ENCODE results near the gene SENP1. TPM values are rescaled to one million over a fixed set of nuclear protein-coding genes. Genes with fewer than 3 reads are reported as not detected.
A peak's percentile ranks its signal among the peaks of the same experiment; 100 is the strongest.

Gene SENP1
- total and polyA plus RNA-seq, 2 of the 13 experiments (the other 11 are each of a cell fraction or from before 2014, with no cell fraction given): 14.0 to 20.2 TPM

DNA sequence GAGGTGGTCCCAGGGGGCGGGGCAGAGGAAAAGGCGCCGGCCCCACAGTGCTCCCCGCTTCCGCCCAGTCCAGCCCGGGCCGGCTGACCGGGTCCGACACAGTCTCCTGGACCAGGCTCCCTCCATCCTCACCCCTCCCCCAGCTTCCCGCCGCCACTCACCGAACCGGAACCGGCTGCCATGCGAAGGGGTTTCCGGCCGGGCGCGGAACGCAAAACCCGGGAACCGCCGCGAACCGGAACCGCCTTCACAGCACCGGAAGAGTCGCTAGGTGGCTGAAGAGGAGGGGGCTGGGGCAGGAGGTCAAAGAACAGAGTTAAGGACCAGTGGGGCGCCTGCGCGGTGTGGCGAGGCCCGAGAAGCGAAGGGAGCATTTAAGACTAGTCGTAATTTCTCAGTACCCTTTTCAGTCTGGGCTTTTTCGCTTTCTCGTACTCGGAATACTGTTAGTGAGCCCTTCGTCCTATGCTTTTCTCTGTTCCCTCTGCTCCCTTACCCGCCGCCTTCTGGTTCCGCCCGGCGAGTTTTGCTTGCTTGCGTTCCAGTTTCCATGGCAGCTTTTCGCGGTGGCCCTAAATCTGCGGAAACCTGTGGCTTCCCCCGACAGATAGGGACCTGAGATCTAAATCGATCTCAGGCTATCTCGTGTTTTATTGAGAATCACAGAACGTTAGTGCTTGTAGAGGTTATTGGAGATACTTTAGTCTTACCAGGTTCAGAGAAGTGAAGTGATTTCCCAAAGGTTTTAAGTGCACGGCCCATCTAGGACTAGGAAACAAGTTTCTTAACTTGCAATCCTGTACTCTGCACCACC is at the start of gene SENP1 (continued):
- TF ChIP-seq, protein P1, sequence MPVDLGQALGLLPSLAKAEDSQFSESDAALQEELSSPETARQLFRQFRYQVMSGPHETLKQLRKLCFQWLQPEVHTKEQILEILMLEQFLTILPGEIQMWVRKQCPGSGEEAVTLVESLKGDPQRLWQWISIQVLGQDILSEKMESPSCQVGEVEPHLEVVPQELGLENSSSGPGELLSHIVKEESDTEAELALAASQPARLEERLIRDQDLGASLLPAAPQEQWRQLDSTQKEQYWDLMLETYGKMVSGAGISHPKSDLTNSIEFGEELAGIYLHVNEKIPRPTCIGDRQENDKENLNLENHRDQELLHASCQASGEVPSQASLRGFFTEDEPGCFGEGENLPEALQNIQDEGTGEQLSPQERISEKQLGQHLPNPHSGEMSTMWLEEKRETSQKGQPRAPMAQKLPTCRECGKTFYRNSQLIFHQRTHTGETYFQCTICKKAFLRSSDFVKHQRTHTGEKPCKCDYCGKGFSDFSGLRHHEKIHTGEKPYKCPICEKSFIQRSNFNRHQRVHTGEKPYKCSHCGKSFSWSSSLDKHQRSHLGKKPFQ (CRISPR knock-in tag; IDR thresholded peaks at IDR 0.05; ENCODE audit: insufficient replicate concordance): peak; percentile 59
- no peak for TF ChIP-seq ZKSCAN8 (CRISPR knock-in tag; IDR thresholded peaks at IDR 0.05; ENCODE audit: borderline replicate concordance)
- 0 out of 2 replicates have a peak, but pooled peaks have one; percentile 64 for TF ChIP-seq NCOA1 (CRISPR knock-in tag; IDR thresholded peaks at IDR 0.05)
- peak; percentile 98 for TF ChIP-seq EHMT2 (IDR thresholded peaks at IDR 0.05; ENCODE audit: borderline replicate concordance, low read depth, low read length)
- 0 out of 2 replicates have a peak, but pooled peaks have one; percentile 37 for TF ChIP-seq ZNF598 (CRISPR knock-in tag; IDR thresholded peaks at IDR 0.05; ENCODE audit: borderline replicate concordance)
- 0 out of 2 replicates have a peak, but pooled peaks have one; percentile 76 for TF ChIP-seq ARID2 (CRISPR knock-in tag; IDR thresholded peaks at IDR 0.05; ENCODE audit: borderline replicate concordance)
- TF ChIP-seq CBX2 (IDR thresholded peaks at IDR 0.05; ENCODE audit: low read depth, low read length): no peak
- peak; percentile 93; the same call in 1 of the 2 replicates for TF ChIP-seq CBX2 (CRISPR knock-in tag; IDR thresholded peaks at IDR 0.05; ENCODE audit: low read depth)
- peak; percentile 77 for TF ChIP-seq RNF2 (conservative IDR thresholded peaks at IDR 0.05; ENCODE audit: low read depth)
- TF ChIP-seq IRF9 (CRISPR knock-in tag; IDR thresholded peaks at IDR 0.05; ENCODE audit: borderline replicate concordance): peak; percentile 74; the same call in 1 of the 2 replicates
- peak; percentile 83 for TF ChIP-seq POLR2AphosphoS5 (IDR thresholded peaks at IDR 0.05; ENCODE audit: low read depth, low read length)
- TF ChIP-seq, protein P2, sequence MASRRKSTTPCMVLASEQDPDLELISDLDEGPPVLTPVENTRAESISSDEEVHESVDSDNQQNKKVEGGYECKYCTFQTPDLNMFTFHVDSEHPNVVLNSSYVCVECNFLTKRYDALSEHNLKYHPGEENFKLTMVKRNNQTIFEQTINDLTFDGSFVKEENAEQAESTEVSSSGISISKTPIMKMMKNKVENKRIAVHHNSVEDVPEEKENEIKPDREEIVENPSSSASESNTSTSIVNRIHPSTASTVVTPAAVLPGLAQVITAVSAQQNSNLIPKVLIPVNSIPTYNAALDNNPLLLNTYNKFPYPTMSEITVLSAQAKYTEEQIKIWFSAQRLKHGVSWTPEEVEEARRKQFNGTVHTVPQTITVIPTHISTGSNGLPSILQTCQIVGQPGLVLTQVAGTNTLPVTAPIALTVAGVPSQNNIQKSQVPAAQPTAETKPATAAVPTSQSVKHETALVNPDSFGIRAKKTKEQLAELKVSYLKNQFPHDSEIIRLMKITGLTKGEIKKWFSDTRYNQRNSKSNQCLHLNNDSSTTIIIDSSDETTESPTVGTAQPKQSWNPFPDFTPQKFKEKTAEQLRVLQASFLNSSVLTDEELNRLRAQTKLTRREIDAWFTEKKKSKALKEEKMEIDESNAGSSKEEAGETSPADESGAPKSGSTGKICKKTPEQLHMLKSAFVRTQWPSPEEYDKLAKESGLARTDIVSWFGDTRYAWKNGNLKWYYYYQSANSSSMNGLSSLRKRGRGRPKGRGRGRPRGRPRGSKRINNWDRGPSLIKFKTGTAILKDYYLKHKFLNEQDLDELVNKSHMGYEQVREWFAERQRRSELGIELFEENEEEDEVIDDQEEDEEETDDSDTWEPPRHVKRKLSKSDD (CRISPR knock-in tag; IDR thresholded peaks at IDR 0.05; ENCODE audit: low read depth): no peak
- TF ChIP-seq ADNP (CRISPR knock-in tag; IDR thresholded peaks at IDR 0.05): no peak
- TF ChIP-seq SMAD3 (CRISPR knock-in tag; IDR thresholded peaks at IDR 0.05): peak; percentile 37; the same call in 1 of the 2 replicates
- TF ChIP-seq UBTF (CRISPR knock-in tag; IDR thresholded peaks at IDR 0.05): peak; percentile 91
- no peak for TF ChIP-seq ZNF577 (CRISPR knock-in tag; IDR thresholded peaks at IDR 0.05; ENCODE audit: borderline replicate concordance, low read depth)
- peak; percentile 86 for TF ChIP-seq KMT2A (CRISPR knock-in tag; IDR thresholded peaks at IDR 0.05)
- TF ChIP-seq ZBTB20 (CRISPR knock-in tag; IDR thresholded peaks at IDR 0.05; ENCODE audit: borderline replicate concordance, low read depth): peak; percentile 53; the same call in 1 of the 2 replicates
- TF ChIP-seq ZNF790 (CRISPR knock-in tag; IDR thresholded peaks at IDR 0.05; ENCODE audit: borderline replicate concordance): 0 out of 2 replicates have a peak, but pooled peaks have one; percentile 62
- TF ChIP-seq MED1 (CRISPR knock-in tag; IDR thresholded peaks at IDR 0.05): peak; percentile 52; the same call in 1 of the 2 replicates

Data from HepG2 (cell line).